ENCODE results near the gene IGSF23.
"Not testable (repeated sequence)": the region's sequence is repeated elsewhere in the genome, so short reads cannot be mapped to it uniquely, and the experiment has no call there.

Gene IGSF23

GRCh38 chr19:44611812-44612295 is 1.5 kb upstream of the IGSF23 start:
- no peak for DNase-seq

- no peak for DNase-seq
These were observed 950 bp downstream of the IGSF23 start for GRCh38 chr19:44614313-44614712.

DNA sequence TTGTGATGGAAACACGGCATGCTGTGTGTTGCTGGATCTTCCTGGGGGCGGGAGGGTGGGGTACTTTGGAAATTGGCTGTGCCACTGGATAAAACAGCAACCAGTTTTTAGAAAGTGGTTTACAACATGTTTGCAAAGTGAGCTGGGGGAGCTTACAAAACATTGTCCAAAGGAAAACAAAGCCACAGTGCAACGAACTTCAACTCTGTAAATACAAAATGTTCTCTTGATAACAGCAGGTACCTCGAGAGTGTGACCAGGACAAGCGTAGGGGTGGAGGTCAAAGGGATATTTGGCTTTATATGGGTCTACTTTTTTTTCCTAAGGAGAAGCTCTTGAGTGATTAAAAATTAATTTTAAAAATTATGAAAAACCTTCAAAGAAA is 2.5 kb downstream of the IGSF23 start:
- no peak for DNase-seq

DNA sequence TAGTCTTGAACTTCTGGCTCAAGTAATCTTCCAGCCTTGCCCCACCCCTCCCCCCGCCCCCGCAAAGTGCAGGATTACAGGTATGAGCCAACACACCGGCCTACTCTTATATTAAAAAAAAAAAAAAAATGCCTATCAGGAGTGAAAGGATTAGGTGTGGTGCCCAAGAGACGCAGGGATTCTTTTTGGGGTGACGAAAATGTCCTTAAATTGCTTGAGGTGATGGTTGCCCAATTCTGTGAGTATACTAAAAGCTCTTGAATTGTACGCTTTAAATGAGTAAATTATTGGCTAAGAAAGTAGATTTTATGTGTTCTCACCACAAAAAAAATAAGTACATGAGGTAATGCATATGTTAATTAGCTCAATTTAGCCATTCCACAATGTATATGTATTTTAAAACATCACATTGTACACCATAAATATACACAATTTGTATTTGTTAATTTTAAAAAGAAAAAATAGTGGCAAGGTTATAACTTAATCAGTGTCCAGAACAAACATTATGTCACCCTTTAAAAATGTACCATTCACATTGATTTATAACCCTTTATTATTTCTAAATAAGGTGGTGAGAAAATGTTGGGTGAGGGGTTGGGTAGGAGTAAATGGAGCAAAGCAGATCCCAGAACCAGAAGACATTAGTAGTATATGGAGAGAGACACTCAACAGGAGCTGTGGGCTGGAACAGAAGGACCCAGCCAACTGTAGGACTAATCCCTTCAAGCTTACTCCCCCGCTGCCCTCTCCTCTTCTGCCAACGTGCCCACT is 3.9 kb downstream of the IGSF23 start:
- no peak for DNase-seq

DNA sequence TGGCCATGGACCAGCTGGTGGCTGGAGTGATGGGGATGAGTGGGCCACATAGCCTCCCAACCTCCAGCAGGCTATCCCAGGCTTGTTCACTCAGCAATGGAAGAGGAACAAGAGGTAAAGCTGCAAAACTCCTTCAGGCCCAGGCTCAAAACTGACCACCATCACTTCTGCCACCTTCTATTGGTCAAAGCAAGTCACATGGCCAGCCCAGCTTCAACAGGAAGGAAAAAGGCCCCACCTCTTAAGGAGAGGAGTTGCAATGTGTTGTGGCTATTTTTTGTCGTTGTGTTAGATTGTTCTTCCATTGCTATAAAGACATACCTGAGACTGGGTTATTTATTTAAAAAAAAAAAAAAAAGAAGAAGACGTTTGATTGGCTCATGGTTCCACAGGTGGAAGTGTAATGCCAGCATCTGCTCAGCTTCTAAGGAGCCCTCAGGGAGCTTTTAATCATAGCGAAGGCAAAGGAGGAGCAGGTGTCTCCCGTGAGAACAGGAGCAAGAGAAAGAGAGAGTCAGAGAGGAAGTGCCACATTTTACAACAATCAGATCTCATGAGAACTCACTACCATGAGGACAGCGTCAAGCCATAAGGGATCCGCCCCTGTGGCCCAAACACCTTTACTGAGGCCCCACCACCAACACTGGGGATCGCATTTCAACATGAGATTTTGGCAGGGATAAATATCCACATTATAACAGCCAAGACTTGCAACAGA is 5.4 kb downstream of the IGSF23 start:
- DNase-seq, result no peak

DNA sequence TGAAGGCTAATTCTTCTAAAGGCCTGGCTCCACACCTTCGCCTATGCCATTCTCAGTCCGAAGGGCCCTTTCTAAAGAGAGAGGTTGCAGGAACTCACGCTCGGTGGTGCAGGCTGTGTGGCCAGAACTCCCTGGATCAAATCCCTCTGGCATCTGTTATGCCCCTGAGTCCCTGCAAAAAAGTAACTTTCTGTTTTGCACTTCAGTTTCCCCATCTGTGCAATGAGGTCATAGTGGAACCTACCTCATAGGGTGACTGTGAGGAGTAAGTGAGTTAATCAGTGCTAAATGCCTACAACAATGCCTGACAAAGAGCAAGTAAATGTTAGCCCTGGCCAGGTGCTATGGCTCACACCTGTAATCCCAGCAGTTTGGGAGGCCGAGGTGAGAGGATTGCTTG is 7.3 kb downstream of the IGSF23 start:
- DNase-seq, result no peak

- DNase-seq, result no peak
These were observed 8.0 kb downstream of the IGSF23 start for GRCh38 chr19:44621367-44621766.

- no peak for DNase-seq
These were observed 9.7 kb downstream of the IGSF23 start for GRCh38 chr19:44623080-44623479.

DNA sequence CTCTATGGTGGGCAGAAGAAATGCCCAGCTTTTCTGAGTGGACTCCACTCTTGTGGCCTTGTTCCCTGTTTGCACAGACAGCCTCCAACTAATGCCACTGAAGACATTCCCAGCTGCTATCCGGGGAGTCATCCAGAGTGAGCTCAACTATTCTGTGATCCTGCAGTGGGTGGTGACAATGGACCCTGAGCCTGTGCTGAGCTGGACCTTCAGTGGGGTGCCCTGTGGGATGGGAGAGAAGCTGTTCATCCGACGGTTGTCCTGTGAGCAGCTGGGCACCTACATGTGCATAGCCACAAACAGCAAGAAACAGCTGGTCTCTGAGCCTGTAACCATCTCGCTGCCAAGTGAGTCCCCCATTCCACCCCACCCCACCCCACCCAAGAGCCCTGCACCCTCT is 10.3 kb downstream of the IGSF23 start:
- no peak for DNase-seq

GRCh38 chr19:44624840-44625354 is 11.5 kb downstream of the IGSF23 start:
- no peak for DNase-seq

- not testable (repeated sequence) for DNase-seq
These were observed 12.3 kb downstream of the IGSF23 start for GRCh38 chr19:44625637-44626036.

- DNase-seq, result no peak
These were observed 12.8 kb downstream of the IGSF23 start for GRCh38 chr19:44626048-44626624.

- no peak for DNase-seq
These were observed 14.3 kb downstream of the IGSF23 start for GRCh38 chr19:44627631-44628030.

DNA sequence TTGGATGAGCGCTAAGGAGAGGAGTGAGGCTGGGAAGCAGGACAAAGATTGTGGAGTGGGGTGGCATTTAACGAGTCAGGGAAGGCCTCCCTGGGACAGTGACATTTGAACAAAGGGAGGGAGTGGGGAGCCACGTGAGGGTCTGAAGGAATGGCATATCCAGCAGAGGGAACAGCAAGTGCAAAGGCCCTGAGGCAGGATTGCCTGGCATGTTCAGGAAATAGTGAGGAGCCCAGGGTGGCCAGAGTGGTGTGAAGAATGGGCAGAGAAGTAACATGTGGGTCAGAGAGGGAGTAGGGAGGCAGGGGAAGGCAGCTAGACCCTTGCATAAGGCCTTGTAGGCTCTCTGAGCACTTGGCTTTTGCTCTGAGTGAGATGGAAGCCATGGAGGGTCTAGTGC is 15.4 kb downstream of the IGSF23 start:
- no peak for DNase-seq

DNA sequence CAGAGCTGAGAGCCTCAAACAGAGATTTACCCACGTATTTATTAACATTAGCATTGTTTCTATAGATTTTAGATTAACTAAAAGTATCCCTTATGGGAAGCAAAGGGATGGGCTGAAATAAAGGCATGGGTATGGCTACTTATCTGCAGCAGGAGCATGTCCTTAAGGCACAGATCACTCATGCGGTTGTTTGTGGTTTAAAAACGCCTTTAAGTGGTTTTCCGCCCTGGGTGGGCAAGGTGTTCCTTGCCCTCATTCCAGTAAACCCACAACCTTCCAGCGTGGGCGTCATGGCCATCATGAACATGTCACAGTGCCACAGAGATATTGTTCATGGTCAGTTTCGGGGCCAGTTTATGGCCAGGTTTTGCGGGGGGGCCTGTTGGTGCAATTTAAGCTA is 18.2 kb downstream of the IGSF23 start:
- DNase-seq, result not testable (repeated sequence)

- DNase-seq, result not testable (repeated sequence)
These were observed 20.7 kb downstream of the IGSF23 start for GRCh38 chr19:44634058-44634457.

DNA sequence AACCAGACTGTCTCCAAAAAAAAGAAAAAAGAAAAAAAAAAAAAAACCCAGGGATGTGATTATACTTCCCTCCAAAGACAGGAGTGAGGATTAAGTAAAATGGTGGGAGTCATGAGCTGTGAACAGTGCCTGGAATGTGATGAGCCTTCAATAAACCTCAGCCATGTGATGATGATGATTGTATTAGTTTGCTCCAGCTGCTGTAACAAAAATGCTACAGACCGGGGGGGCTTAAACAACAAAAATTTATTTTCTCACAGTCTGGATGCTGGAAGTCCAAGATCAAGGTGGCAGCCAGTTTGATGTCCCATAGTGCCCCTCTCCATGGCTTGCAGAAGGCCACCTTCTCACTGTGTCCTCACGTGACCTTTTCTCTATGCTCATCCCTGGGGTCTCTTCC is 21.4 kb downstream of the IGSF23 start:
- DNase-seq, result no peak

- DNase-seq, result no peak
These were observed 22.4 kb downstream of the IGSF23 start for GRCh38 chr19:44635581-44636438.

DNA sequence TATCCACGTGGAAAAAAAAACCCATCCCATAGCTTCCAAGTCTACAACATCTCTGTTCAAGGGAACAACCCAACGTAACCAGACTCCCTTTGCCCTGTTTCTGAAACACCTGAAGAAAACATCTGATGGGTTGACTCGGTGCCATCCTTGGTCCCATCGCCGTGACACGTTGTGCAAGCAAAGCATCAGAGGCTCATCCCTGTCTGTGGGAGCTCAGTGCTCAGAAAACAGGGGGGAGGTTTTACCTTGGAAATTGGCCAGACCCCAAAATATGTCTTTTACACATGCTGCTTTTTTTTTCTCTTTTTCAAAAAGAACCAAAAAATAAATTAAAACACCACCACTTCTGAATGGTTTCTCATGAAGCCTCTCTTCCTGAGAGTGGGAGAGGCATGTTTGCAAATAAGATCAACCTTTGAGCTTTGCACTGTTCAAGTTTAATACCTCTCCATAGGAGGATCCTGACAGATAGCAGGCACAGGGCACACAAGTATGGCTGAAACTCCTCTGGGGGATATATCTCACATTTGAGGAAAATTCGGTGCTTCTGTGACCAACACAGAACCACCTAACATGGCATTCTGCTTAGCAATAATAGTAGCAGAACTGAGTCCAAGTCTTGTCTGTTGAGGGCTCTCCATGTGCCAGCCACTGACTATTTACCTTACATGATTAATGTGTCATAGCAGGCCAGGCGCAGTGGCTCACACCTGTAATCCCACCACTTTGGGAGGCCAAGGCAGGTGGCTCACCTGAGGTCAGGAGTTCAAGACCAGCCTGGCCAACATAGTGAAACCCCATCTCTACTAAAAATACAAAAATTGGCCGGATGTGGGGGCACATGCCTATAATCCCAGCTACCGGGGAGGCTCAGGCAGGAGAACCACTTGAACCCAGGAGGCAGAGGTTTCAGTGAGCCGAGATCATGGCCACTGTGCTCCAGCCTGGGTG is 23.4 kb downstream of the IGSF23 start:
- DNase-seq, result no peak

- DNase-seq, result no peak
These were observed 24.0 kb downstream of the IGSF23 start for GRCh38 chr19:44637390-44637764.

Data from amygdala (tissue), 56 donors.